T-cell (primary cell): ENCODE data around the gene SDHD. TPM values are rescaled to one million over a fixed set of nuclear protein-coding genes. Genes with fewer than 3 reads are reported as not detected.

ENCODE experiments used
- ATAC-seq, 4 experiments: fragments of 200-7000 bp in 3 of 4; fragments of 150-1000 bp in 1 of 4; cut with Tn5 transposase; replicated peaks in 1 of 4; 1 replicate in 3 of 4; 2 replicates in 1 of 4; pipeline ENCODE4 v1.10.0; 2021; ENCODE audit warnings: moderate library complexity in 3 of 4, mild to moderate bottlenecking in 2 of 4, moderate number of reproducible peaks in 1 of 4
- CTCF ChIA-PET, 2 donors: fragments of 300-600 bp; sonication (Branson Sonifier 250); formaldehyde crosslinking; loops; one replicate each; lab custom pipeline; 2022; ENCODE audit warnings: antibody characterized with exemption in 2 of 2; lab: Charles Lee
- POLR2A ChIA-PET, 2 donors: fragments of 300-600 bp; sonication (Branson Sonifier 250); formaldehyde crosslinking; loops; one replicate each; lab custom pipeline; 2022; ENCODE audit warnings: antibody characterized with exemption in 2 of 2; lab: Charles Lee
- DNase-seq, 35 experiments: peaks; one replicate each; pipeline versions ENCODE4 v3.0.0 to v3.0.0-alpha.2; 2013 to 2023
- H3K27ac ChIP-seq: one replicate; pipeline ENCODE4 v1.5.1; 2013; ENCODE audit warnings: low read length
- H3K27me3 ChIP-seq, 2 experiments: replicated peaks in 1 of 2; 1 replicate in 1 of 2; 2 replicates in 1 of 2; pipeline versions ENCODE4 v1.6.1 to v1.7.0; 2013; ENCODE audit warnings: low read length in 1 of 2, mixed read lengths in 1 of 2; ENCODE audit not compliant: control insufficient read depth in 2 of 2, insufficient read depth in 2 of 2; ENCODE audit errors: extremely low read depth in 1 of 2
- H3K36me3 ChIP-seq, 2 donors: 1 replicate in 1 of 2; 2 replicates in 1 of 2; pipeline versions ENCODE4 v1.6.1 to v1.7.0; 2013; ENCODE audit warnings: low read length in 1 of 2; ENCODE audit not compliant: control insufficient read depth in 2 of 2, insufficient read depth in 1 of 2; ENCODE audit errors: extremely low read depth in 1 of 2
- H3K4me1 ChIP-seq, 2 experiments: 1 replicate in 1 of 2; 2 replicates in 1 of 2; pipeline versions ENCODE4 v1.6.1 to v1.7.0; 2013; ENCODE audit warnings: low read length in 2 of 2, mixed read lengths in 1 of 2; ENCODE audit not compliant: insufficient read depth in 2 of 2, control insufficient read depth in 1 of 2; ENCODE audit errors: extremely low read depth in 1 of 2
- H3K4me3 ChIP-seq, 2 donors: 1 replicate in 1 of 2; 2 replicates in 1 of 2; pipeline versions ENCODE4 v1.5.1 to v1.7.0; 2013; ENCODE audit warnings: mild to moderate bottlenecking in 2 of 2, low read length in 1 of 2, moderate library complexity in 1 of 2; ENCODE audit not compliant: control insufficient read depth in 1 of 2; ENCODE audit errors: extremely low read depth in 1 of 2
- H3K9me3 ChIP-seq: 2 replicates; pipeline ENCODE4 v1.7.0; 2013
- H3K27ac Mint-ChIP-seq, 2 donors: one replicate each; pipeline ENCODE4 v1.8.0; 2020 to 2021; ENCODE audit warnings: mild to moderate bottlenecking in 2 of 2, mixed read lengths in 2 of 2
- H3K27me3 Mint-ChIP-seq, 2 donors: one replicate each; pipeline ENCODE4 v1.8.0; 2021 to 2022; ENCODE audit warnings: mixed read lengths in 2 of 2
- H3K36me3 Mint-ChIP-seq: one replicate; pipeline ENCODE4 v1.8.0; 2021; ENCODE audit warnings: mixed read lengths
- H3K4me1 Mint-ChIP-seq, 3 donors: one replicate each; pipeline ENCODE4 v1.8.0; 2020 to 2022; ENCODE audit warnings: mixed read lengths in 3 of 3, mild to moderate bottlenecking in 1 of 3
- H3K4me3 Mint-ChIP-seq, 3 donors: one replicate each; pipeline ENCODE4 v1.8.0; 2020 to 2022; ENCODE audit warnings: mild to moderate bottlenecking in 3 of 3, mixed read lengths in 3 of 3, moderate library complexity in 3 of 3
- H3K9me3 Mint-ChIP-seq, 3 donors: one replicate each; pipeline ENCODE4 v1.8.0; 2020 to 2022; ENCODE audit warnings: mixed read lengths in 3 of 3
- WGBS: methylation state at CpG from one replicate; pipeline ENCODE4 v1.1.5; 2013; ENCODE audit warnings: missing lambda C conversion rate; ENCODE audit not compliant: insufficient coverage; 5-methylcytosine and 5-hydroxymethylcytosine counted together
- total RNA-seq, 35 experiments: library from RNA in 6 of 35; stranded (reverse) in 6 of 35; fragments of 120-200 nt in 1 of 35; gene quantifications; one replicate each; pipeline versions ENCODE4 v1.2.1 to v1.2.4 and lab custom pipeline; 2013 to 2026

SDHD gene
- total RNA-seq, 5 donors from 2014 or later (not counting 1 experiment from before 2014, with no cell fraction given), result 34.3 to 71.9 (median 69.6) TPM

GRCh38 chr11:112096194-112096593, 9.5 kb downstream of the SDHD start:
- Mint-ChIP-seq H3K4me1 (peaks cover 0 to 11% (median 5%) of the 10 kb centered on the region in 3 donors), H3K9me3 (no peaks in the 10 kb centered on the region), H3K27ac (no peak overlapping the region), H3K4me3 (no peak overlapping the region), H3K36me3 (peaks cover 45% of the 10 kb centered on the region), H3K27me3 (no peaks in the 10 kb centered on the region)
- no peak overlapping the region for H3K4me3 ChIP-seq
- H3K9me3 ChIP-seq, result no peaks in the 10 kb centered on the region
- H3K4me1 ChIP-seq, result no peaks in the 10 kb centered on the region
- no peaks in the 10 kb centered on the region for H3K27me3 ChIP-seq
- ChIA-PET POLR2A (no interaction called here), CTCF (interaction anchor here in 1 of 2 donors (0.6 to 1.0 kb wide), 2 partner anchors 18 to 1236 kb away, joined by 4 read pairs; no protein-coding TSS in a partner anchor)
- H3K27ac ChIP-seq, result no peak overlapping the region
- H3K36me3 ChIP-seq, result peaks cover 0 to 36% of the 10 kb centered on the region in 2 donors
- DNase-seq (no peak), ATAC-seq (no peak)

DNA sequence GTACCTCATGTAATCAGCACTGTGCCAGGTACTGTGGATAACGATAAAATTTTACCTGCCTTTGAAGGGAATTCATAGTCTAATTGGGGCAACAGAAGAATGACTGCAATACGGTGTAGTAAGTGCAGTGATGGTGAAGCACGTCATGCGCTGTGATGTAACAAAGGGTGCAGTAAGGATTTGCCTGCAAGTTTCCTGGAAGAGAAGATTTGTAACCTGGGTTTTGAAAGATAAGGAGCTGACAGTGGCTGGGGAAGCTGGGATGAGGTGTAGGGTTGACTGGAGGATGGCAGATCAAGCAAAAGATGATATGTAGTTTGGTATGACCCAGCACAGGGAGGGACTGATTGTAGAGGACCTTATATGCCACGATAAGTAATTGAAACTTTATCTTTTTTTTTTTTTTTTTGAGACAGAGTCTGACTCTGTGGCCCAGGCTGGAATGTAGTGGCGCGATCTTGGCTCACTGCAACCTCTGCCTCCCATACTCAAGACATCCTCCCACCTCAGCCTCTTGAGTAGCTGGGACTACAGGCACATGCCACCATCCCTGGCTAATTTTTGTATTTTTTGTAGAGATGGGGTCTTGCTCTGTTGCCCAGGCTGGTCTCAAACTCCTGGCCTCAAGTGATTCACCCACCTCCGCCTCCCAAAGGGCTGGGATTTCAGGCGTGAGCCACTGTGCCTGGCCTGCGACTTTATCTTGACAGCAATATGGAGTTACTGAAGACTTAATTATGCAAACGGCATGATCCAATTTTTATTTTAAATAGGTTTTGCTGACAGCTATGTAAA, 11.3 kb downstream of the SDHD start:
- Histone ChIP-seq H3K27me3 (no peaks in the 10 kb centered on the region), H3K27ac (no peak overlapping the region), H3K36me3 (peaks cover 0 to 26% of the 10 kb centered on the region in 2 donors), H3K9me3 (no peaks in the 10 kb centered on the region), H3K4me1 (no peaks in the 10 kb centered on the region), H3K4me3 (no peak overlapping the region)
- H3K27ac Mint-ChIP-seq, result no peak overlapping the region
- DNase-seq (no peak), ATAC-seq (no peak)
- H3K27me3 Mint-ChIP-seq, result no peaks in the 10 kb centered on the region
- H3K9me3 Mint-ChIP-seq, result no peaks in the 10 kb centered on the region
- peaks cover 29% of the 10 kb centered on the region for H3K36me3 Mint-ChIP-seq
- CTCF ChIA-PET, result interaction anchor here in 1 of 2 donors (0.5 kb wide), 1 partner anchor 13 kb away, joined by 3 read pairs; no protein-coding TSS in a partner anchor
- H3K4me1 Mint-ChIP-seq, result peaks cover 0 to 11% (median 0%) of the 10 kb centered on the region in 3 donors
- POLR2A ChIA-PET, result interaction anchor here in 1 of 2 donors (0.6 kb wide), 1 partner anchor 1756 kb away, joined by 3 read pairs; no protein-coding TSS in a partner anchor
- no peak overlapping the region for H3K4me3 Mint-ChIP-seq
- 96% methylated on average over 7 of the region's 11 CpGs for WGBS

DNA sequence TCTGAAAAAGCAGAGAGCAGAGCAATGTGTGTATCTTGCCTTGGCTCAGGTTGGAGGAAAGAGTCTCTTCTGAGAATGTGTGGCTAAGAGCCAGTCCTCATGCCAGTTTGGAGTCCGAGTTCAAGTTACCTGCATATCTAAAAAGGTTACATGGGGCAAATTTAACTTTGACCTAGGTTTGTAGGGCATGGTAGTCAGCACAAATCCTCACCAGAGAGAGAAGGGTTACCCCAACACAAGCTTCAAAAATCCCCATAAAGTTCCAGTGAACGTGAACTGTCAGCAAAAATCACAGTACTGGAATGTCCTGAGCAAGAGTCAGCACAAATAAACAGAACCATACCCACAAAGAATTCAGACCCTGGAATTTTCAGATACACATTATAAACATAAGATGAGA, 13.8 kb downstream of the SDHD start:
- H3K36me3 Mint-ChIP-seq, result peaks cover 26% of the 10 kb centered on the region
- no peak overlapping the region for H3K4me3 Mint-ChIP-seq
- no peaks in the 10 kb centered on the region for H3K4me1 ChIP-seq
- H3K4me1 Mint-ChIP-seq, result peaks cover 0 to 11% (median 0%) of the 10 kb centered on the region in 3 donors
- no peak overlapping the region for H3K27ac ChIP-seq
- ChIA-PET CTCF (no interaction called here), POLR2A (no interaction called here)
- H3K9me3 Mint-ChIP-seq, result no peaks in the 10 kb centered on the region
- no peaks in the 10 kb centered on the region for H3K9me3 ChIP-seq
- no peaks in the 10 kb centered on the region for H3K27me3 Mint-ChIP-seq
- DNase-seq (no peak), ATAC-seq (no peak)
- no peaks in the 10 kb centered on the region for H3K27me3 ChIP-seq
- H3K27ac Mint-ChIP-seq, result no peak overlapping the region
- no peak overlapping the region for H3K4me3 ChIP-seq
- H3K36me3 ChIP-seq, result peaks cover 0 to 15% of the 10 kb centered on the region in 2 donors
- WGBS, result no CpG with 5 or more reads among the region's 2 CpGs

DNA sequence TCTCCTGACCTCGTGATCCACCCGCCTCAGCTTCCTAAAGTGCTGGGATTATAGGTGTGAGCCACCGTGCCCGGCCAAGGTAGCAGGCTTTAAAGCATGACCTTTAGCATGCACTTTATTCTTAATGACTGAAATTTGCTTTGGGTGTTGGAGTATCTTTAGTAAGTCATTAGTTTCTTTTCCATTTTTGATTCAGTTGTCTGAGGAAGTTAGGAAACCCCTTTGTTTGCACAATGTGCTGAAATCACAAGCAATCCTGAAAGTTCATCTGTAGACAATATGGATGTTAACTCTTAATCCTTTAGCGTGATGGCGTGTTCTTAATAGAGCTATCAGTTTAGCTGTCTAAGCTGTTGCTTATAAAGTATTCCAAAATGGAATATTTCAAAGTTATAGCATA, 16.8 kb downstream of the SDHD start:
- ChIA-PET CTCF (interaction anchor here (0.6 to 1.7 kb wide), 4 partner anchors 10 to 514 kb away, joined by 3 to 6 read pairs (median 4); no protein-coding TSS in a partner anchor), POLR2A (no interaction called here)
- no peaks in the 10 kb centered on the region for H3K4me1 ChIP-seq
- H3K27ac ChIP-seq, result no peak overlapping the region
- DNase-seq, result no peak
- H3K27me3 ChIP-seq, result no peaks in the 10 kb centered on the region
- H3K9me3 ChIP-seq, result no peaks in the 10 kb centered on the region
- H3K27me3 Mint-ChIP-seq, result no peaks in the 10 kb centered on the region
- WGBS, result no CpG with 5 or more reads among the region's 6 CpGs
- no peaks in the 10 kb centered on the region for H3K9me3 Mint-ChIP-seq
- H3K36me3 Mint-ChIP-seq, result peaks cover 11% of the 10 kb centered on the region
- H3K4me3 Mint-ChIP-seq, result no peak overlapping the region
- H3K27ac Mint-ChIP-seq, result no peak overlapping the region
- H3K4me3 ChIP-seq, result no peak overlapping the region
- no peak for ATAC-seq
- peaks cover 0 to 6% of the 10 kb centered on the region in 2 donors for H3K36me3 ChIP-seq
- no peaks in the 10 kb centered on the region for H3K4me1 Mint-ChIP-seq

GRCh38 chr11:112106070-112106469, 19.4 kb downstream of the SDHD start:
- H3K36me3 Mint-ChIP-seq, result peaks cover 4% of the 10 kb centered on the region
- Histone ChIP-seq H3K36me3 (peaks cover 0 to 6% of the 10 kb centered on the region in 2 donors), H3K4me1 (no peaks in the 10 kb centered on the region), H3K27me3 (no peaks in the 10 kb centered on the region), H3K4me3 (no peak overlapping the region), H3K27ac (no peak overlapping the region), H3K9me3 (no peaks in the 10 kb centered on the region)
- H3K4me1 Mint-ChIP-seq, result no peaks in the 10 kb centered on the region
- H3K27ac Mint-ChIP-seq, result no peak overlapping the region
- ATAC-seq (no peak), DNase-seq (no peak)
- H3K27me3 Mint-ChIP-seq, result no peaks in the 10 kb centered on the region
- POLR2A ChIA-PET, result interaction anchor here in 1 of 2 donors (0.7 kb wide), 1 partner anchor 10 kb away, joined by 3 read pairs; no protein-coding TSS in a partner anchor
- H3K9me3 Mint-ChIP-seq, result no peaks in the 10 kb centered on the region
- WGBS, result no CpG with 5 or more reads among the region's 8 CpGs
- CTCF ChIA-PET, result no interaction called here
- H3K4me3 Mint-ChIP-seq, result no peak overlapping the region

DNA sequence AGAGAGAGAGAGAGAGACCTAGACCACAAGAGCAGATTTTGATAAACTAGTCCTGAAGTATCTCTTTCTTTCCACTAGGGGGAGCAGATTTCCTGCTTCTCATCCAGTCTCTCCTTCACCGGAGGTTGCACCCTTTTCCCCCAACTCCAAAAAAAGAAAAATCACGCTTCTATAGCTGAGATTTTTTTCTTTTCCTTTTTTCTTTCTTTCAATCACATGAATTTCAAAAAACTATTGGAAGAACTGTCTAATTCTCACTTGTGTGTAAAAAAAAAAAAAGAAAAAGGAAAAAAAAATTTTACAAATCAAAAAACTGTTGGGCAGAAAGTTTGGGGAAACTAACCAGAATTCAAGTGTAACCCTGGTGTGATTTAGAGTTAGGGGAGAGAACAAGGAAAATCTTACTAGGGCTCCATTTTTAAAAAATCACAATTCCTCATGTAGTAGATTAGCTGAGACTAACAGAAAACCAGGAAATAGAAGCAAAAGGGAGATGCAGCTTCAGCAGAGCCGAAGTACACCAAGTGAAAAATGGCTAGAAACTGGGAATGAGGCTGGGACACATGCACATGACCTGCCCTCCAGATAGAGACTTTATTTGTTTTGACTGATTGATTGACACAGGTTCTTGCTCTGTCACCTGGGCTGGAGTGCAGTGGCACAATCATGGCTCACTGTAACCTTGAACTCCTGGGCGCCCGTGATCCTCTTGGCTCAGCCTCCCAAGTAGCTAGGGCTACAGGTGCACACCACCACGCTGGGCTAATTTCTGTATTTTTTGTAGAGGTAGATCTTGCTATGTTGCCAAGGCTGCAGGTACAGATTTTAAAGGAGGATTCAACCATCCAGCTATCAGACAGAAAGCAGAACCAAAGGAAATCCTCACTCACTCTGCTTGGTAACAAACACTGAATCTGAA, 27.1 kb downstream of the SDHD start:
- peak in 2 of 35 experiments; percentile 7 to 61 for DNase-seq
- H3K4me1 Mint-ChIP-seq, result peaks cover 3 to 4% (median 4%) of the 10 kb centered on the region in 3 donors
- H3K36me3 Mint-ChIP-seq, result peaks cover 9% of the 10 kb centered on the region
- no peaks in the 10 kb centered on the region for H3K9me3 ChIP-seq
- H3K27ac ChIP-seq, result no peak overlapping the region
- no peaks in the 10 kb centered on the region for H3K4me1 ChIP-seq
- H3K4me3 ChIP-seq, result no peak overlapping the region
- peaks cover 0 to 2% of the 10 kb centered on the region in 2 donors for H3K36me3 ChIP-seq
- peaks cover 0 to 2% of the 10 kb centered on the region in 2 donors for H3K27me3 Mint-ChIP-seq
- H3K27ac Mint-ChIP-seq, result no peak overlapping the region
- H3K9me3 Mint-ChIP-seq, result no peaks in the 10 kb centered on the region
- no peak overlapping the region for H3K4me3 Mint-ChIP-seq
- 100% methylated on average over 3 of the region's 6 CpGs for WGBS
- H3K27me3 ChIP-seq, result no peaks in the 10 kb centered on the region
- POLR2A ChIA-PET, result no interaction called here
- ATAC-seq, result peak in 3 of 4 experiments; percentile 49 to 57 (median 52)
- CTCF ChIA-PET, result interaction anchor here (0.5 to 1.3 kb wide), 26 partner anchors 8 to 1825 kb away, joined by 3 to 14 read pairs (median 4); partner anchors contain the start of gene ALG9 (in 1 of the 2)
